ENCODE measurements around the gene CTXND2.
"Not testable (repeated sequence)": the region's sequence is repeated elsewhere in the genome, so short reads cannot be mapped to it uniquely, and the experiment has no call there.

Gene CTXND2

GRCh38 chr1:150887018-150887417, at the start of gene CTXND2:
Gene CTXND2 (plus strand): TSS chr1:150887136. CDS start chr1:150912315, 25,179 bp downstream.
- no peak for DNase-seq

GRCh38 chr1:150840850-150841249, 46.1 kb upstream of the CTXND2 start:
- DNase-seq = not testable (repeated sequence)

GRCh38 chr1:150841626-150842025, 45.3 kb upstream of the CTXND2 start:
- DNase-seq = no peak

- no peak for DNase-seq
Measured at GRCh38 chr1:150842343-150842742, 44.6 kb upstream of the CTXND2 start.

GRCh38 chr1:150842964-150843363, 44.0 kb upstream of the CTXND2 start:
- no peak for DNase-seq

- DNase-seq = no peak
Measured at GRCh38 chr1:150843474-150843873, 43.5 kb upstream of the CTXND2 start.

GRCh38 chr1:150846473-150847146, 40.3 kb upstream of the CTXND2 start:
- no peak for DNase-seq

- DNase-seq = not testable (repeated sequence)
Measured at GRCh38 chr1:150850801-150851362, 36.1 kb upstream of the CTXND2 start.

GRCh38 chr1:150852734-150853133, 34.2 kb upstream of the CTXND2 start:
- DNase-seq = not testable (repeated sequence)

GRCh38 chr1:150863724-150864123, 23.2 kb upstream of the CTXND2 start:
- DNase-seq = no peak

- DNase-seq = not testable (repeated sequence)
Measured at GRCh38 chr1:150864200-150864599, 22.7 kb upstream of the CTXND2 start.

GRCh38 chr1:150869683-150870082, 17.3 kb upstream of the CTXND2 start:
- DNase-seq = no peak

GRCh38 chr1:150872572-150872971, 14.4 kb upstream of the CTXND2 start:
- DNase-seq = no peak

GRCh38 chr1:150873521-150873920, 13.4 kb upstream of the CTXND2 start:
- DNase-seq = no peak

GRCh38 chr1:150874455-150875196, 12.3 kb upstream of the CTXND2 start:
- DNase-seq = no peak

GRCh38 chr1:150875197-150876118, 11.5 kb upstream of the CTXND2 start:
- DNase-seq = no peak

GRCh38 chr1:150876119-150876454, 10.8 kb upstream of the CTXND2 start:
- DNase-seq = peak; percentile 68

GRCh38 chr1:150878931-150879330, 8.0 kb upstream of the CTXND2 start:
- not testable (repeated sequence) for DNase-seq

- no peak for DNase-seq
Measured at GRCh38 chr1:150881331-150882070, 5.4 kb upstream of the CTXND2 start.

GRCh38 chr1:150883121-150883520, 3.8 kb upstream of the CTXND2 start:
- DNase-seq = not testable (repeated sequence)

GRCh38 chr1:150888727-150889126, 1.8 kb downstream of the CTXND2 start:
- DNase-seq = no peak

GRCh38 chr1:150890033-150890416, 3.1 kb downstream of the CTXND2 start:
- DNase-seq = no peak
